SK-N-SH (cell line): ENCODE data around the gene UGCG.

Experiments used
- EP300 ChIP-seq, 2 experiments: IDR thresholded peaks; 2 replicates each; pipeline versions ENCODE4 v1.4.0 to v1.6.1; 2012; ENCODE audit warnings: borderline replicate concordance in 1 of 2, low read depth in 1 of 2, low read length in 1 of 2
- MXI1 ChIP-seq: IDR thresholded peaks from 2 replicates; pipeline ENCODE4 v1.6.1; 2012; ENCODE audit warnings: mild to moderate bottlenecking, low read depth, low read length, improper control_type of control experiment
- NFIC ChIP-seq: IDR thresholded peaks from 2 replicates; pipeline ENCODE4 v1.4.0; 2012; ENCODE audit warnings: borderline replicate concordance
- POLR2AphosphoS5 ChIP-seq: IDR thresholded peaks from 2 replicates; pipeline ENCODE4 v1.6.1; 2012; ENCODE audit warnings: low read depth, low read length
- RAD21 ChIP-seq: IDR thresholded peaks from 2 replicates; pipeline ENCODE4 v1.6.1; 2012; ENCODE audit warnings: mild to moderate bottlenecking, low read length
- SMC3 ChIP-seq: IDR thresholded peaks from 2 replicates; pipeline ENCODE4 v1.6.1; 2012; ENCODE audit warnings: low read depth, low read length, improper control_type of control experiment
- TCF12 ChIP-seq: IDR thresholded peaks from 2 replicates; pipeline ENCODE4 v1.4.0; 2012
- TEAD4 ChIP-seq: IDR thresholded peaks from 2 replicates; pipeline ENCODE4 v1.4.0; 2012; ENCODE audit warnings: mild to moderate bottlenecking, borderline replicate concordance; ENCODE audit not compliant: insufficient read depth
- TF ChIP-seq, protein P1 (sequence below): IDR thresholded peaks from 2 replicates; pipeline ENCODE4 v1.4.0; 2012; ENCODE audit warnings: low read depth, borderline replicate concordance
- TF ChIP-seq, protein P2 (sequence below): fragments of 200-600 bp; sonication (generic); IDR thresholded peaks from 2 replicates; pipeline ENCODE4 v1.6.1; 2017; ENCODE audit warnings: antibody characterized with exemption, mild to moderate bottlenecking, moderate library complexity
- TF ChIP-seq, protein P3 (sequence below): IDR thresholded peaks from 2 replicates; pipeline ENCODE4 v1.6.1; 2012; ENCODE audit warnings: mild to moderate bottlenecking, low read depth, low read length, moderate library complexity
- TF ChIP-seq, protein P4 (sequence below): IDR thresholded peaks from 2 replicates; pipeline ENCODE4 v1.4.0; 2012; ENCODE audit warnings: low read depth, borderline replicate concordance

DNA sequence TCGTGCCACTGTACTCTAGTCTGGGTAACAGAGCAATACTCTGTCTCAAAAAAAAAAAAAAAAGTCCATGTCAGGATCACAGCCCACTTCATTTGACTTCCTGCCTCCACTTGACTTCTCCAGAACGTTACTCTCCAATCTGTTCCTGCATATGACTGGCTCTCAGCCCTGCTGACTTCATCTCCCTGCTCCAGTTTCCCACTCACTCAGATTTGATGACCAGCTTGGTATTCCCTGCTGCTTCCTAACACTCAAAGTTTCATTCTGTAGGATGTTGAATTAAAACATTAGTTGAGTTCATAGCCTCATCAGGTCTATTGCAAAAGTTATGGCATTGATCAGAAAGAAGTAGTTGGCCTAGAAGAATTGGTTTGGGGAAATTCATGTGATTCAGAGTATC lies 52.3 kb downstream of the UGCG start:
- TF ChIP-seq TCF12, result no peak
- TF ChIP-seq, protein P1, sequence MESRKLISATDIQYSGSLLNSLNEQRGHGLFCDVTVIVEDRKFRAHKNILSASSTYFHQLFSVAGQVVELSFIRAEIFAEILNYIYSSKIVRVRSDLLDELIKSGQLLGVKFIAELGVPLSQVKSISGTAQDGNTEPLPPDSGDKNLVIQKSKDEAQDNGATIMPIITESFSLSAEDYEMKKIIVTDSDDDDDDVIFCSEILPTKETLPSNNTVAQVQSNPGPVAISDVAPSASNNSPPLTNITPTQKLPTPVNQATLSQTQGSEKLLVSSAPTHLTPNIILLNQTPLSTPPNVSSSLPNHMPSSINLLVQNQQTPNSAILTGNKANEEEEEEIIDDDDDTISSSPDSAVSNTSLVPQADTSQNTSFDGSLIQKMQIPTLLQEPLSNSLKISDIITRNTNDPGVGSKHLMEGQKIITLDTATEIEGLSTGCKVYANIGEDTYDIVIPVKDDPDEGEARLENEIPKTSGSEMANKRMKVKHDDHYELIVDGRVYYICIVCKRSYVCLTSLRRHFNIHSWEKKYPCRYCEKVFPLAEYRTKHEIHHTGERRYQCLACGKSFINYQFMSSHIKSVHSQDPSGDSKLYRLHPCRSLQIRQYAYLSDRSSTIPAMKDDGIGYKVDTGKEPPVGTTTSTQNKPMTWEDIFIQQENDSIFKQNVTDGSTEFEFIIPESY, result no peak
- TF ChIP-seq TEAD4, result no peak
- TF ChIP-seq, protein P2, sequence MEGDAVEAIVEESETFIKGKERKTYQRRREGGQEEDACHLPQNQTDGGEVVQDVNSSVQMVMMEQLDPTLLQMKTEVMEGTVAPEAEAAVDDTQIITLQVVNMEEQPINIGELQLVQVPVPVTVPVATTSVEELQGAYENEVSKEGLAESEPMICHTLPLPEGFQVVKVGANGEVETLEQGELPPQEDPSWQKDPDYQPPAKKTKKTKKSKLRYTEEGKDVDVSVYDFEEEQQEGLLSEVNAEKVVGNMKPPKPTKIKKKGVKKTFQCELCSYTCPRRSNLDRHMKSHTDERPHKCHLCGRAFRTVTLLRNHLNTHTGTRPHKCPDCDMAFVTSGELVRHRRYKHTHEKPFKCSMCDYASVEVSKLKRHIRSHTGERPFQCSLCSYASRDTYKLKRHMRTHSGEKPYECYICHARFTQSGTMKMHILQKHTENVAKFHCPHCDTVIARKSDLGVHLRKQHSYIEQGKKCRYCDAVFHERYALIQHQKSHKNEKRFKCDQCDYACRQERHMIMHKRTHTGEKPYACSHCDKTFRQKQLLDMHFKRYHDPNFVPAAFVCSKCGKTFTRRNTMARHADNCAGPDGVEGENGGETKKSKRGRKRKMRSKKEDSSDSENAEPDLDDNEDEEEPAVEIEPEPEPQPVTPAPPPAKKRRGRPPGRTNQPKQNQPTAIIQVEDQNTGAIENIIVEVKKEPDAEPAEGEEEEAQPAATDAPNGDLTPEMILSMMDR, result no peak
- TF ChIP-seq NFIC, result no peak
- TF ChIP-seq, protein P3, sequence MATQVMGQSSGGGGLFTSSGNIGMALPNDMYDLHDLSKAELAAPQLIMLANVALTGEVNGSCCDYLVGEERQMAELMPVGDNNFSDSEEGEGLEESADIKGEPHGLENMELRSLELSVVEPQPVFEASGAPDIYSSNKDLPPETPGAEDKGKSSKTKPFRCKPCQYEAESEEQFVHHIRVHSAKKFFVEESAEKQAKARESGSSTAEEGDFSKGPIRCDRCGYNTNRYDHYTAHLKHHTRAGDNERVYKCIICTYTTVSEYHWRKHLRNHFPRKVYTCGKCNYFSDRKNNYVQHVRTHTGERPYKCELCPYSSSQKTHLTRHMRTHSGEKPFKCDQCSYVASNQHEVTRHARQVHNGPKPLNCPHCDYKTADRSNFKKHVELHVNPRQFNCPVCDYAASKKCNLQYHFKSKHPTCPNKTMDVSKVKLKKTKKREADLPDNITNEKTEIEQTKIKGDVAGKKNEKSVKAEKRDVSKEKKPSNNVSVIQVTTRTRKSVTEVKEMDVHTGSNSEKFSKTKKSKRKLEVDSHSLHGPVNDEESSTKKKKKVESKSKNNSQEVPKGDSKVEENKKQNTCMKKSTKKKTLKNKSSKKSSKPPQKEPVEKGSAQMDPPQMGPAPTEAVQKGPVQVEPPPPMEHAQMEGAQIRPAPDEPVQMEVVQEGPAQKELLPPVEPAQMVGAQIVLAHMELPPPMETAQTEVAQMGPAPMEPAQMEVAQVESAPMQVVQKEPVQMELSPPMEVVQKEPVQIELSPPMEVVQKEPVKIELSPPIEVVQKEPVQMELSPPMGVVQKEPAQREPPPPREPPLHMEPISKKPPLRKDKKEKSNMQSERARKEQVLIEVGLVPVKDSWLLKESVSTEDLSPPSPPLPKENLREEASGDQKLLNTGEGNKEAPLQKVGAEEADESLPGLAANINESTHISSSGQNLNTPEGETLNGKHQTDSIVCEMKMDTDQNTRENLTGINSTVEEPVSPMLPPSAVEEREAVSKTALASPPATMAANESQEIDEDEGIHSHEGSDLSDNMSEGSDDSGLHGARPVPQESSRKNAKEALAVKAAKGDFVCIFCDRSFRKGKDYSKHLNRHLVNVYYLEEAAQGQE, result no peak
- TF ChIP-seq SMC3, result no peak
- no peak for TF ChIP-seq EP300 (IDR thresholded peaks at IDR 0.05; ENCODE audit: borderline replicate concordance in 1 of 2, low read depth in 1 of 2, low read length in 1 of 2)
- TF ChIP-seq RAD21, result no peak
- no peak for TF ChIP-seq MXI1
- TF ChIP-seq POLR2AphosphoS5, result no peak
- TF ChIP-seq, protein P4, sequence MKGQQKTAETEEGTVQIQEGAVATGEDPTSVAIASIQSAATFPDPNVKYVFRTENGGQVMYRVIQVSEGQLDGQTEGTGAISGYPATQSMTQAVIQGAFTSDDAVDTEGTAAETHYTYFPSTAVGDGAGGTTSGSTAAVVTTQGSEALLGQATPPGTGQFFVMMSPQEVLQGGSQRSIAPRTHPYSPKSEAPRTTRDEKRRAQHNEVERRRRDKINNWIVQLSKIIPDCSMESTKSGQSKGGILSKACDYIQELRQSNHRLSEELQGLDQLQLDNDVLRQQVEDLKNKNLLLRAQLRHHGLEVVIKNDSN, result no peak
